Subcutaneous abdominal adipose tissue (tissue), 5 donors: Measurements from ENCODE around the gene ABCA1.
"Not testable (repeated sequence)": the region's sequence is repeated elsewhere in the genome, so short reads cannot be mapped to it uniquely, and the experiment has no call there.

Experiments used
- H3K27ac ChIP-seq: one replicate; pipeline ENCODE4 v1.7.0; 2013; ENCODE audit warnings: low read depth, mild to moderate bottlenecking, inconsistent platforms, low read length, moderate library complexity
- H3K27me3 ChIP-seq, 5 donors: one replicate each; pipeline ENCODE4 v1.7.0; 2013; ENCODE audit warnings: low read length in 5 of 5, inconsistent platforms in 1 of 5; ENCODE audit not compliant: control insufficient read depth in 5 of 5, insufficient read depth in 4 of 5
- H3K36me3 ChIP-seq, 5 donors: one replicate each; pipeline ENCODE4 v1.7.0; 2013; ENCODE audit warnings: low read length in 5 of 5; ENCODE audit not compliant: control insufficient read depth in 5 of 5, insufficient read depth in 5 of 5
- H3K4me1 ChIP-seq, 5 donors: one replicate each; pipeline ENCODE4 v1.7.0; 2013; ENCODE audit warnings: low read length in 5 of 5, mild to moderate bottlenecking in 3 of 5, moderate library complexity in 1 of 5; ENCODE audit not compliant: control insufficient read depth in 5 of 5, insufficient read depth in 5 of 5
- H3K4me3 ChIP-seq, 5 donors: one replicate each; pipeline ENCODE4 v1.7.0; 2013; ENCODE audit warnings: low read length in 5 of 5, low read depth in 1 of 5
- H3K9ac ChIP-seq, 5 donors: one replicate each; pipeline ENCODE4 v1.7.0; 2013; ENCODE audit warnings: low read length in 5 of 5, mild to moderate bottlenecking in 4 of 5, moderate library complexity in 3 of 5
- H3K9me3 ChIP-seq, 5 donors: one replicate each; pipeline ENCODE4 v1.7.0; 2013; ENCODE audit warnings: low read length in 5 of 5; ENCODE audit not compliant: control insufficient read depth in 5 of 5
- donor health status: healthy.
- donor health status: healthy.
- donor health status: healthy.
- donor health status: healthy.
- donor health status: healthy.

Gene ABCA1

DNA sequence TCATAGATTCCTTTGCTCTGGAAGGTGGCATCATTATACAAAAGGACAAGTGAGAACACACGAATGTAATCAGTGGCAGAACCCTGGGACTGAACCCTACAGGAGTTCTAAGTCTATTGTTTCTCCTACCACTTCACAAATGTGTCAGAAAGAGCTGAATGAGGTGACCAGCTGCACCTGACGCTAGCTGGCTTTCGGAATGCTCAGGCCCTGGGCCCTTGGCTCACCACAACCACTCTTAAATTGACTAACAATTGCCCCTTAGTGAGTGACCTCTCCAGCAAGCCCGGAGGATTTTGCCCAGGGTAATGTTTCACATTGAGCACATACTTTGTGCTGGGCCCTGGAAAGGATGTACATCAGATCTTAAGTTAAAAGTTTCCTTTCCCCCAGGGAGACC is 41.2 kb upstream of the ABCA1 start:
- no peaks in the 10 kb centered on the region for H3K36me3 ChIP-seq
- no peaks in the 10 kb centered on the region for H3K9me3 ChIP-seq
- peak overlapping the region in 1 of 5 donors; percentile 82 for H3K4me3 ChIP-seq
- peak overlapping the region; percentile 95 for H3K27ac ChIP-seq
- no peaks in the 10 kb centered on the region for H3K27me3 ChIP-seq
- peaks cover 13 to 33% (median 26%) of the 10 kb centered on the region in 5 donors for H3K4me1 ChIP-seq
- peak overlapping the region in 2 of 5 donors; percentile 82 to 90 for H3K9ac ChIP-seq

- H3K9ac ChIP-seq: peak overlapping the region; percentile 50 to 97 (median 87)
- H3K9me3 ChIP-seq: no peaks in the 10 kb centered on the region
- H3K4me3 ChIP-seq: peak overlapping the region; percentile 78 to 86 (median 85)
- peaks cover 13 to 33% (median 26%) of the 10 kb centered on the region in 5 donors for H3K4me1 ChIP-seq
- H3K36me3 ChIP-seq: no peaks in the 10 kb centered on the region
- peak overlapping the region; percentile 95 for H3K27ac ChIP-seq
- no peaks in the 10 kb centered on the region for H3K27me3 ChIP-seq
Measured at GRCh38 chr9:104968025-104968982, 40.3 kb upstream of the ABCA1 start.

DNA sequence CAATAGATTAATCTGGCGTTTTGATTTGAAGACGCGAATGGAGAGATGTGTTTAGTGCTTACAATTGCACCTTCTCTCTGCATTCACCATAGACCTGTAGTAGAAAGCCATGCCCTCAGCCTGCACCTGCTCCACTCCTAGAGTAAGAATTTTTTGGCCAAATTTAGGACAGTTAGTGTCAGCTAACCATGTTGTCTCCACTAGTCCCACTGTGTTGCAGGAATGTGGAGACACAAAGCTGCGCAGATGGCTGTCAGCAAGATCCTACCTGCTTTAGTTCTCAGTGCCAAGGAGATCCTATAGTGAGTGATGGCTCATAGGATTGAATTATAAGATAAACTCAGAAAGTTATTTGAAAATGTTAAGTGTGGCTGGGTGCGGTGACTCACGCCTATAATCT is 35.1 kb upstream of the ABCA1 start:
- Histone ChIP-seq H3K9ac (no peak overlapping the region), H3K36me3 (no peaks in the 10 kb centered on the region), H3K27ac (no peak overlapping the region), H3K9me3 (no peaks in the 10 kb centered on the region), H3K4me3 (no peak overlapping the region), H3K4me1 (peaks cover 0 to 42% (median 21%) of the 10 kb centered on the region in 5 donors), H3K27me3 (no peaks in the 10 kb centered on the region)

- H3K27me3 ChIP-seq: no peaks in the 10 kb centered on the region
- no peaks in the 10 kb centered on the region for H3K9me3 ChIP-seq
- peaks cover 0 to 42% (median 19%) of the 10 kb centered on the region in 5 donors for H3K4me1 ChIP-seq
- no peak overlapping the region for H3K4me3 ChIP-seq
- H3K27ac ChIP-seq: peak overlapping the region; percentile 48
- H3K9ac ChIP-seq: no peak overlapping the region
- H3K36me3 ChIP-seq: no peaks in the 10 kb centered on the region
Measured at GRCh38 chr9:104961701-104962359, 33.9 kb upstream of the ABCA1 start.

DNA sequence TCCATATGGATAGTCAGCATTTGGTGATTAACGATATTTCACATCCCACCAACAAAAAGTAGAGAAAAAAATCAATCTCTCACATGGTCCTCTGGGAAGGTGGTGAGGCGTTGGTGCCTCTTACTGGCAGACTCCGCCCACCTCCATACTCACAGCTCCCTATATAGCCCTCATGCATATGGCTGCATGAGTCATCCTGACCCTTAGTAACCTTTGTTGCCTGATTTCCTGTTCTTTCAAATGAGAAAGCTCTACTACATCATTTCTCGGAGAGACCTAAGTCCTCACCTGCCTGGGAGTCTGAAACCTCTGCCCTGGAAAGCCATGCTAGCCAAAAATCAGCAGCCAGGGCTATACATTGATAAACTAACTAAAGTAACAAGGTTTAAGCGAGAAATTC is 33.3 kb upstream of the ABCA1 start:
- Histone ChIP-seq H3K27me3 (no peaks in the 10 kb centered on the region), H3K9me3 (no peaks in the 10 kb centered on the region), H3K4me1 (peaks cover 0 to 42% (median 19%) of the 10 kb centered on the region in 5 donors), H3K27ac (peak overlapping the region; percentile 48), H3K9ac (no peak overlapping the region), H3K36me3 (no peaks in the 10 kb centered on the region), H3K4me3 (no peak overlapping the region)

DNA sequence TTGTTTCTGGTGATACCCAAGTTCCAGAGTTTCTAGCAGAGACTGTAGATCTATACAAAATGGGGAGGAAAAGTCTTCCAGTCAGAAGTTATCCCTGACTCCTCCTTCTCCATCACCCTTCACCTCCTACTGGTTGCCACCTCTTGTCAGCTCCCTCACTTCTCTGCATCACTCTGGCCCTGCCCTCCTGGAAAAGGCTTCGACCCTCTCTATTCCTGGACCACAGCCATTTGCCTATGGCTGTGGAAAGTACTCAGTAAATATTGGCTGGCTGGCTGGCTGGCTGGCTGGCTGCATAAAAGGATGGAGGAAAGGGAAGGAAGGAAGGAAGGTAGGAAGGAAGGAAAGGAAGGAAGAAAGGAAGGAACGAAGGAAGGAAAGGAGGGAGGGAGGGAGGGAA is 32.7 kb upstream of the ABCA1 start:
- H3K27ac ChIP-seq: peak overlapping the region; percentile 48
- H3K9me3 ChIP-seq: no peaks in the 10 kb centered on the region
- H3K27me3 ChIP-seq: no peaks in the 10 kb centered on the region
- no peak overlapping the region for H3K4me3 ChIP-seq
- no peaks in the 10 kb centered on the region for H3K36me3 ChIP-seq
- H3K4me1 ChIP-seq: peaks cover 0 to 42% (median 19%) of the 10 kb centered on the region in 5 donors
- peak overlapping the region in 1 of 5 donors; percentile 66 for H3K9ac ChIP-seq

DNA sequence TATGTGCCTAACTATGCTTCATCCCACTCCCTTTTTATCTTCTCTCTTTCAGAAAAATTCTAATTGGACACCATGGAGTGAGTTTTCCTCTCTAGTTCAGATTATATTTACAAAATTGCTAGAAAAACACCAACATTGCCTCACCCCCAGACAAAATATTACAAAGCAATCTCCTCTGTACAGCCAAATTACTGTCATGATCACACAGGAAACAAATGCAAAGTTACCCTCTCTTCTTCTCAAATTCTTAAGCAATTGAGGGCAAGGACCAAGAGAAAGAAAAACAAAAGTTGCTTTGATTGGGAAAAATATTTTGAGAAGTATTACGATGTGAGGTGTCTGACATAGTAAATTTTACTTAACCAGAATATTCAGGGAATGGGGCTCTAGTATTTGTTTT is 30.8 kb upstream of the ABCA1 start:
- Histone ChIP-seq H3K9ac (no peak overlapping the region), H3K36me3 (no peaks in the 10 kb centered on the region), H3K4me3 (no peak overlapping the region), H3K27ac (peak overlapping the region; percentile 79), H3K9me3 (no peaks in the 10 kb centered on the region), H3K4me1 (peaks cover 0 to 49% (median 19%) of the 10 kb centered on the region in 5 donors), H3K27me3 (no peaks in the 10 kb centered on the region)

DNA sequence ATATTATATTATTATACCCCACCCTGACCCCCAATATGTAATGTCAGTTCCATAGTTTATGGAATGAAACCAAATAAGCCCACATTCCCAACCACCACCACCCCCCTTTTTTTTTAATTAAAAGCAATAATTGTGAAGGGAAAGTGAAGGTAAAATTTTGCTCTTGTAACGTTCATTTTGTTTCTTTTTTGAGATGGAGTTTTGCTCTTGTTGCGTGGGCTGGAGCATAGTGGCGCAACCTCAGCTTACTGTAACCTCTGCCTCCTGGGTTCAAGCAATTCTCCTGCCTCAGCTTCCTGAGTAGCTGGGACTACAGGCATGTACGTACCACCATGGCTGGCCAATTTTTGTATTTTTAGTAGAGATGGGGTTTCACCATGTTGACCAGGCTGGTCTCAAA is 30.1 kb upstream of the ABCA1 start:
- not testable (repeated sequence) for H3K9me3 ChIP-seq, H3K9ac ChIP-seq, H3K27ac ChIP-seq, H3K36me3 ChIP-seq, H3K27me3 ChIP-seq, H3K4me3 ChIP-seq
- peaks cover 0 to 49% (median 19%) of the 10 kb centered on the region in 5 donors for H3K4me1 ChIP-seq

- H3K4me3 ChIP-seq: no peak overlapping the region
- no peak overlapping the region for H3K9ac ChIP-seq
- H3K27ac ChIP-seq: no peak overlapping the region
- H3K9me3 ChIP-seq: no peaks in the 10 kb centered on the region
- H3K36me3 ChIP-seq: no peaks in the 10 kb centered on the region
- no peaks in the 10 kb centered on the region for H3K27me3 ChIP-seq
- peaks cover 0 to 7% (median 0%) of the 10 kb centered on the region in 5 donors for H3K4me1 ChIP-seq
Measured at GRCh38 chr9:104951487-104951886, 23.5 kb upstream of the ABCA1 start.

DNA sequence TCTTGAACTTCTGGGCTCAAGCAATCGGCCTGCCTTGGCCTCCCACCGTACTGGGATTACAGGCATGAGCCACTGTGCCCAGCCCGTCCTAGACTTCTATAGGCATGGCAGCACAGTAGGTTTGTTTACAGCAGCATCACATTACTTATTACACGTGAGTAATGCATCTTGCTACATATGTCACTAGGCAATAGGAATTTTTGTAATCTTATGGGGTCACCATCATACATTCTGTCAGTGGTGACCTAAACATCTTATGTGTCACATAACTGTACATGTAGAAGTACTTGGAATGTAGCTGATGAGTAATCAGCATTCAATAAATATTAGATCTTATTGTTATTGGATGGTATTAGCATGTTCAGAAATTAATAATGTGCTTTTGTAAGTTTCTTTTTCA is 22.9 kb upstream of the ABCA1 start:
- Histone ChIP-seq H3K4me1 (peaks cover 0 to 7% (median 0%) of the 10 kb centered on the region in 5 donors), H3K27me3 (no peaks in the 10 kb centered on the region), H3K27ac (no peak overlapping the region), H3K4me3 (no peak overlapping the region), H3K36me3 (no peaks in the 10 kb centered on the region), H3K9me3 (no peaks in the 10 kb centered on the region), H3K9ac (no peak overlapping the region)
